Measurements from ENCODE around the gene LHX4.

The LHX4 gene

GRCh38 chr1:180255536-180256340 lies 25.7 kb downstream of the LHX4 start:
- Histone ChIP-seq H3K9ac (ENCODE audit: low read length) (no peak overlapping the region), H3K27me3 (replicated peaks; ENCODE audit: control insufficient read depth, insufficient read depth, low read length) (peaks cover 77% of the 10 kb centered on the region), H3K4me1 (ENCODE audit: control insufficient read depth, insufficient read depth, low read length) (no peaks in the 10 kb centered on the region), H3K36me3 (ENCODE audit: control insufficient read depth, insufficient read depth, low read length, severe bottlenecking) (no peaks in the 10 kb centered on the region), H3K9me3 (ENCODE audit: control insufficient read depth, low read length) (no peaks in the 10 kb centered on the region), H3K4me3 (ENCODE audit: low read length) (no peak overlapping the region)
- DNase-seq (ENCODE audit: low read depth), result no peak

GRCh38 chr1:180256341-180257027 lies 26.4 kb downstream of the LHX4 start:
- peaks cover 77% of the 10 kb centered on the region for H3K27me3 ChIP-seq (replicated peaks; ENCODE audit: control insufficient read depth, insufficient read depth, low read length)
- no peak overlapping the region for H3K9ac ChIP-seq (ENCODE audit: low read length)
- no peaks in the 10 kb centered on the region for H3K4me1 ChIP-seq (ENCODE audit: control insufficient read depth, insufficient read depth, low read length)
- no peaks in the 10 kb centered on the region for H3K36me3 ChIP-seq (ENCODE audit: control insufficient read depth, insufficient read depth, low read length, severe bottlenecking)
- H3K4me3 ChIP-seq (ENCODE audit: low read length), result no peak overlapping the region
- no peak for DNase-seq (ENCODE audit: low read depth)
- H3K9me3 ChIP-seq (ENCODE audit: control insufficient read depth, low read length), result no peaks in the 10 kb centered on the region

GRCh38 chr1:180257028-180257386 lies 26.9 kb downstream of the LHX4 start:
- no peak for DNase-seq (ENCODE audit: low read depth)
- no peaks in the 10 kb centered on the region for H3K9me3 ChIP-seq (ENCODE audit: control insufficient read depth, low read length)
- H3K4me3 ChIP-seq (ENCODE audit: low read length), result no peak overlapping the region
- peaks cover 77% of the 10 kb centered on the region for H3K27me3 ChIP-seq (replicated peaks; ENCODE audit: control insufficient read depth, insufficient read depth, low read length)
- no peaks in the 10 kb centered on the region for H3K36me3 ChIP-seq (ENCODE audit: control insufficient read depth, insufficient read depth, low read length, severe bottlenecking)
- no peak overlapping the region for H3K9ac ChIP-seq (ENCODE audit: low read length)
- H3K4me1 ChIP-seq (ENCODE audit: control insufficient read depth, insufficient read depth, low read length), result no peaks in the 10 kb centered on the region

- H3K4me1 ChIP-seq (ENCODE audit: control insufficient read depth, insufficient read depth, low read length), result no peaks in the 10 kb centered on the region
- H3K27me3 ChIP-seq (replicated peaks; ENCODE audit: control insufficient read depth, insufficient read depth, low read length), result peaks cover 72% of the 10 kb centered on the region
- H3K9me3 ChIP-seq (ENCODE audit: control insufficient read depth, low read length), result no peaks in the 10 kb centered on the region
- no peaks in the 10 kb centered on the region for H3K36me3 ChIP-seq (ENCODE audit: control insufficient read depth, insufficient read depth, low read length, severe bottlenecking)
- DNase-seq (ENCODE audit: low read depth), result no peak
- no peak overlapping the region for H3K4me3 ChIP-seq (ENCODE audit: low read length)
- no peak overlapping the region for H3K9ac ChIP-seq (ENCODE audit: low read length)
Measured at GRCh38 chr1:180257486-180257885, 27.4 kb downstream of the LHX4 start.

- Histone ChIP-seq H3K4me1 (ENCODE audit: control insufficient read depth, insufficient read depth, low read length) (peaks cover 6% of the 10 kb centered on the region), H3K9ac (ENCODE audit: low read length) (no peak overlapping the region), H3K36me3 (ENCODE audit: control insufficient read depth, insufficient read depth, low read length, severe bottlenecking) (no peaks in the 10 kb centered on the region), H3K4me3 (ENCODE audit: low read length) (no peak overlapping the region), H3K27me3 (replicated peaks; ENCODE audit: control insufficient read depth, insufficient read depth, low read length) (peaks cover 74% of the 10 kb centered on the region), H3K9me3 (ENCODE audit: control insufficient read depth, low read length) (no peaks in the 10 kb centered on the region)
- DNase-seq (ENCODE audit: low read depth), result no peak
Measured at GRCh38 chr1:180258290-180258689, 28.2 kb downstream of the LHX4 start.

- no peak overlapping the region for H3K9ac ChIP-seq (ENCODE audit: low read length)
- DNase-seq (ENCODE audit: low read depth), result no peak
- peaks cover 6% of the 10 kb centered on the region for H3K4me1 ChIP-seq (ENCODE audit: control insufficient read depth, insufficient read depth, low read length)
Measured at GRCh38 chr1:180258935-180259334, 28.9 kb downstream of the LHX4 start.

GRCh38 chr1:180259431-180260338 lies 29.6 kb downstream of the LHX4 start:
- no peak for DNase-seq (ENCODE audit: low read depth)
- H3K27me3 ChIP-seq (replicated peaks; ENCODE audit: control insufficient read depth, insufficient read depth, low read length), result peaks cover 71% of the 10 kb centered on the region

More at GRCh38 chr1:180258935-180259334, 28.9 kb downstream of the LHX4 start:
- H3K36me3 ChIP-seq (ENCODE audit: control insufficient read depth, insufficient read depth, low read length, severe bottlenecking), result no peaks in the 10 kb centered on the region
- peaks cover 71% of the 10 kb centered on the region for H3K27me3 ChIP-seq (replicated peaks; ENCODE audit: control insufficient read depth, insufficient read depth, low read length)
- no peak overlapping the region for H3K4me3 ChIP-seq (ENCODE audit: low read length)
- H3K9me3 ChIP-seq (ENCODE audit: control insufficient read depth, low read length), result no peaks in the 10 kb centered on the region

GRCh38 chr1:180260541-180260940 lies 30.5 kb downstream of the LHX4 start:
- Histone ChIP-seq H3K27me3 (replicated peaks; ENCODE audit: control insufficient read depth, insufficient read depth, low read length) (peaks cover 70% of the 10 kb centered on the region), H3K4me1 (ENCODE audit: control insufficient read depth, insufficient read depth, low read length) (peaks cover 6% of the 10 kb centered on the region), H3K9ac (ENCODE audit: low read length) (no peak overlapping the region), H3K36me3 (ENCODE audit: control insufficient read depth, insufficient read depth, low read length, severe bottlenecking) (no peaks in the 10 kb centered on the region), H3K4me3 (ENCODE audit: low read length) (no peak overlapping the region), H3K9me3 (ENCODE audit: control insufficient read depth, low read length) (no peaks in the 10 kb centered on the region)
- no peak for DNase-seq (ENCODE audit: low read depth)

More at GRCh38 chr1:180259431-180260338, 29.6 kb downstream of the LHX4 start:
- H3K36me3 ChIP-seq (ENCODE audit: control insufficient read depth, insufficient read depth, low read length, severe bottlenecking), result no peaks in the 10 kb centered on the region
- H3K9ac ChIP-seq (ENCODE audit: low read length), result no peak overlapping the region
- H3K4me3 ChIP-seq (ENCODE audit: low read length), result no peak overlapping the region
- peaks cover 6% of the 10 kb centered on the region for H3K4me1 ChIP-seq (ENCODE audit: control insufficient read depth, insufficient read depth, low read length)
- no peaks in the 10 kb centered on the region for H3K9me3 ChIP-seq (ENCODE audit: control insufficient read depth, low read length)

GRCh38 chr1:180261030-180261429 lies 31.0 kb downstream of the LHX4 start:
- Histone ChIP-seq H3K36me3 (ENCODE audit: control insufficient read depth, insufficient read depth, low read length, severe bottlenecking) (no peaks in the 10 kb centered on the region), H3K27me3 (replicated peaks; ENCODE audit: control insufficient read depth, insufficient read depth, low read length) (peaks cover 69% of the 10 kb centered on the region), H3K9ac (ENCODE audit: low read length) (no peak overlapping the region), H3K4me3 (ENCODE audit: low read length) (no peak overlapping the region), H3K9me3 (ENCODE audit: control insufficient read depth, low read length) (no peaks in the 10 kb centered on the region), H3K4me1 (ENCODE audit: control insufficient read depth, insufficient read depth, low read length) (peaks cover 6% of the 10 kb centered on the region)
- no peak for DNase-seq (ENCODE audit: low read depth)

- Histone ChIP-seq H3K4me1 (ENCODE audit: control insufficient read depth, insufficient read depth, low read length) (peaks cover 6% of the 10 kb centered on the region), H3K4me3 (ENCODE audit: low read length) (no peak overlapping the region), H3K9ac (ENCODE audit: low read length) (no peak overlapping the region), H3K27me3 (replicated peaks; ENCODE audit: control insufficient read depth, insufficient read depth, low read length) (peaks cover 62% of the 10 kb centered on the region), H3K9me3 (ENCODE audit: control insufficient read depth, low read length) (no peaks in the 10 kb centered on the region), H3K36me3 (ENCODE audit: control insufficient read depth, insufficient read depth, low read length, severe bottlenecking) (no peaks in the 10 kb centered on the region)
- no peak for DNase-seq (ENCODE audit: low read depth)
Measured at GRCh38 chr1:180261524-180262155, 31.6 kb downstream of the LHX4 start.
